ENCODE results near the gene FAM13C.

The FAM13C gene

DNA sequence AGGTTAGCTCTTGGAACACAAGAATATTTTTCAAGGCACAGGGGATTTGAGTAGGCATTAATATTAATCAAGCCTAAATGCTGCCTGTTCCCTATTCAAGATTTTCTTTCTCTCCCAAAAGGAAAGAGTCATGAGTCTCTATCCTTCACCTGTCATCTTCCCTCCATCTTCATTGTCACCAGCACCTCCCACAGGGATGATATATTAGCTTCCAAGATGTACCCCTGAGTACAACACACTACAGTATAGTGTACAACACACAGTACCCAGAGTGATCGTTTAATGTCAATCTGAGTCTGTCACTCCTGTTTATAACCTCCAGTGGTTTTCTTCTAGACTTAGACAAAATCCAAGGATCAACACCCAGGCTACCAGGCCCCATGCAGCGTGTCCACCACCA, 50.1 kb downstream of the FAM13C start:
- no peak for DNase-seq

DNA sequence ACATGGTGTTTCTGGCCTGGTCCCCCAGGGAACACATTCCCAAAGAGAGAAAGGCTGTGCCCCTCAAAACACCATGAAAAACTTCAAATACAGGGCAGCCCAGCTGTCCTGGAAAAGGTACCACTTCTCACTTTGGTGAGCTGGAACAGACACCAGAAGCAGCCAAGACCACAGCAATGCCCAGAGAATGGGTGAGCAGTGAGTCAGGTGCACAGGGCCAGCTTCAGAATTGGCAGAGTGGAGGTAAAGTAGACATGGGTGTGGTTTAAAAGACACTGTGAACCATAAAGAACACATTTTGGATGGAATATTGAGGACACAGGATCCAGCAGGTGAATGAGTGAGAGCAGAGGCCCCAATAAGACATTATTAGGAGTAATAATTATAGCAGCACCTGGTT, 51.3 kb downstream of the FAM13C start:
- DNase-seq = peak; percentile 47

DNA sequence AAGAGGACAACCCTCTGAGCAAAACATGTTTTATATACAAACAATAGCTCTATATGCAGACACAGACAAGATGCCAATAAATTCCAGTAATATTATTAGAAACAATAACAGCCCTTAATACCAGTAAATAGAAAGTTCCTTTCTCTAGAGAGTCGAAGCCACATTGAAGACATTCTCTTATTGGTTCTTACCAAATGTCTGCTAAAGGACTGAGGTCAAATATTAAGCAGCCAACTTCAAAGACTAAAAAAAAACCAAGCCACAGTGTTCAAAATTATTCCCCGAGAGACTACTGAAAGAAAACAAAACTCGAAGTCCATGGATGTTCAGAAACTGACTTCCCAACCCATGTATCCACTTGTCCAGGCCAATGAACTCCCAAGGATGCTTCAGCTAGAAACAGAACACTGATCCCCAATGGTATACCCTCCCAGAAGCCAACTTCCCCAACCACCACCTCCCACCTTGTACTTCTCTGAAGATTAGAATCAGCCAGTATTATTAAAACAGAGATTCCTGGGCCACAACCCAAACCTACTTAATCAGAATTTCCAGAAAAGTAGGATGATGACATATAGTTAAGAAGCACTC, 51.9 kb downstream of the FAM13C start:
- DNase-seq = no peak

DNA sequence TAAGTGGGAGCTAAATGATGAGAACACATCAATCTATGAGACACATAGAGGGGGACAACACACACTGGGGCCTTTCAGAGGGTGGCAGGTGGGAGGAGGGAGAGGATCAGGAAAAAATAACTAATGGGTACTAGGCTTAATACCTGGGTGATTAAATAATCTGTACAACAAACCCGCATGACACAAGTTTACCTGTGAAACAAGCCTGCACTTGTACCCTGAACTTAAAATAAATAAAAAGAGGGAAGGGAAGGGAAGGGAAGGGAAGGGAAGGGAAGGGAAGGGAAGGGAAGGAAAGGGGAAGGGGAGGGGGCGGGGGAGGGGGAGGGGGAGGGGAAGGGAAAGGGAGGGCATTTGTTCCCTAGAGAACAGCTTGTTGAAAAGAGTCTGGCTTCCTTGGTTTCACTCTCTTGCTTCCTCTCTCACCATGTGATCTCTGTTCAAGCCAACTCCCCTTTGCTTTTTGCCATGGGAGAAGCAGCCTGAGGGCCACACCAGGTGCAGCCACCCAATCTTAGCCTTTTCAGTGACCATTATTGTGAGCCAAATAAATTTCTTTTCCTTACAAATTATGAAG, 57.7 kb downstream of the FAM13C start:
- no peak for DNase-seq

DNA sequence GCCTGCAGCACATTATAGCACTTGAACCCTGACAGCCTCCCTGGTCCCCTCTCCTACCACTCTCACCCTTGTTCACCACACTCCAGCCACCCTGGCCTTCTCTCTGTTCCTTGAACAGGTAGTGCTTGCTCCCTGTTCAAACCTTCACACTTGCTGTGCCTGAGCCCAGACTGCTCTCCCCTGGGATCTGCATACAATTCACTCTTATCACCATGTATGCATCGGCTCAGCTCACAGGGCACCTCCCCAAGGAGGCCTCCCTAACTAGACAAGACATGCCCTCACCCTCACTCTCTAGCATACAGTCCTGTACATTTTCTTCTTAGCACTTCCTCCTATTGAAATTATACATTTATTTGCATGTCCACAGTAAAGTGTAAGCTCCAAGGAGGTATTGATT, 59.3 kb downstream of the FAM13C start:
- DNase-seq = no peak

DNA sequence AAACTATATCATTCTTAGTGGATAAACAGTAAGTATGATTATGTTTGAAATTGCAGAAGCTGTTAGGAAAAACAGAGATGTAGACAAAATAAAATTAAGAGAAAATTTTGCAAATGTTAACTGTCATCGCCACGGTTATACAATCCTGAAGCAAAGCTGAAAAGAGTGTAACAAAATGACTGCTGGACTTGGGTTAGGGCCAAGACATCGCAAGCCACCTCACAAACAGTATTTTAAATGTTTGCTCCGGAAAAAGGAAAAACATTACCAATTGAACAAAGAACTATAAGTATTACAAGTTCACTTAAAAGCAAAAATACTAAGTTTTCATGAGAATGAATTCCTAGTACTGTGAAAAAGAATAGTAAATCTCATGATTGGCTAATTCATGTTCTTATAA, 60.0 kb downstream of the FAM13C start:
- DNase-seq = no peak

DNA sequence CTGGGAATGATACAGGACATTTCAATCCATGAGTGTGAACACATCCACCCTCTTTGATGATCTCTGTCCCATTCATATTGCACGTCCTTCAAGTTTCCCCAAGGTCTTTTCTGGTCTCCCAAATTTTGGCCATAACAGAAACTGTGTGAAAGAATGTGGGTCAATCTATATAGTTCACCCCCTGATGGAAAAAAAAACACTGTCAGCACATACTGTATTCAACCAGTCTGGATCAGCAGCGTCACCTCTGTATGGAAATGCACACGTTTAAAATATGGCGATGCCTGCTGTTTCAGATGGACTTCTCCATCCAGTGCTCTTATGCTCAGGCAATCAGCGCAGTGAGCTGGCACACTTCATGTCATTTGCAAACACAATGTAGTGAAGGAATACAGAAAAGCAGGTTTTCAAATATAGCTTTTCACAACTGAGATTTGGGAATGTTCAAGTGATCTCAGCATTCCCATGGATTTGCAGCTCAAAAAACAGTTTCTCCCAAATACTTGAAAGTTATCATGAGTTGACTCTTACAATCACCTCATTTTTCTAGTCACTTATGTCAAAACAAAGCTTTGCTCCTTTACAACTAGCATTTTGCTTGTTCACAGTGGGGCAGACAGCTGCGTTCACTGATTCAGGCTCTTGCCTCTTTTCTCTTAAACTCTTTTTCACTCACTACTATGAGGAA, 61.1 kb downstream of the FAM13C start:
- no peak for DNase-seq

DNA sequence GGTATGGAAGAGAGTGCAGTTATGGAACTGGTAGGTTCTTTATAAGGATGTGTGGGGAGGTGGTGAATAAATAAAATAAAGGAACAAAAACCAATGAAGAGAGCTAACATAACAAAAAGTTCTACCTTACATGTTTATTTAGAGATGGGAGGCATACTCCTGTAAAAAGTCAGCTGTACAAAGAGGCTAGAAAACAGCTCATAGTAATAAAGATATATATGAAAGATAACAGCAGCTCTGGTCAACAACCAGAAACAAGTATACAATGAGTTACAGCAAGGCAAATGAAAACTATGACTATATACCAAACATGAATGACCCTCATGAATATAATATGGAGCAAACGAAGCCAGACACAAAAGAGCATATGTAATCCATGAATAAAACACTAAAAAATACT, 62.0 kb downstream of the FAM13C start:
- DNase-seq = no peak

DNA sequence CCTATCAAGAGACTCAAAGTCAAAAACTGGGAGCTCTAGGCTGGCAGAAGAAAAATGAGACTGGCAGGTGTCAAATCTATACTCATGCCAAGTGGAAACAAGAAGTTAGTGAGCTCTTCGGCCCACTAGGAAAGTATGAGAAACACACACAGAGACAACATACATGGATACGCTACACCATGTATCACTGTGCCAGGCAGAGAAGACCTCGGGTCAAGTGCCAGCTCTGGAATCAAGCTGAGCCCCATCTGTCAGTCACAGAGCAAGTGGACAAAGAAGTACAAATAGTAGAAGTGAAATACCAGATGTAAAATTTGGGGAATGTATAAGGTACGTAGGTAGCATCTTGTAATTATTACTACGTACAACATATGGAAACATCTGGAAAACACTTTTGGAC, 62.4 kb downstream of the FAM13C start:
- DNase-seq = no peak

DNA sequence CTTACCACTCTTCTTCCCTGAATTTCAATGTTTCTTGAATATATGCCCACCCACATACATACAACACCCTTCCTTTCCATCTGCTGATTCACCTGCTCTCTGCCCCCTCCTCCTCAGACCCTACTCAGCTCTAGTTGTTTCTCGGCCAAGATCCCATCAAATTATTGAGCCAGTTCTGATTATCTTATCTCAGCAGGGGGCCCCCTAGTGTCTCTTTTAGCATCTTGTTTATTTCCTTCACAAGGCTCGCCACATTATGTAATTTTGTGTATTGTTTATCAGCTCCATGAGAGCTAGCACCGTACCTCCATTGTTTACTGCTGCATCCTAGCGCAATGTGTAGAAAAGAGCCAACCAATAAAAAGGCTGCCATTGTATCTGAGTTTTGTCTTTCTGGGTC, 71.9 kb downstream of the FAM13C start:
- DNase-seq = peak; percentile 22

DNA sequence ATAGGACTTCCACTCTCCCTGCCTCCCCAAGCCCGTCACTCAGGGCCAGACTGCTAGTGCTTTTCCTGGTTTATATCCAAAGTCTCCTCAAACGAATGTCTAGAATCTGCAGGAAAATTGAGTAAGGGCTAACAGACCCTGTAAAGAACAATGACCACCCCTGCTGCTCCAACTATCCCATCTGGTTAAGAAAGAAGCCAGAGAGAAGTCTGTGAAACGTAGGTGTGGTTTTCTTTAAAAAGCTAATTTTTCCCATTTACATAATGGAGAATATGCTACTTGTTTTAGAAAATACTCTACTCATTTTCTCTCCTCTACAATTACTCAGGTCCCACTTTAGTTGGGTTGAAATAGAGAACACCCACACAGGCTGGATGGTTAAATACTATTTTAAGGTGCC, 72.5 kb downstream of the FAM13C start:
- no peak for DNase-seq

DNA sequence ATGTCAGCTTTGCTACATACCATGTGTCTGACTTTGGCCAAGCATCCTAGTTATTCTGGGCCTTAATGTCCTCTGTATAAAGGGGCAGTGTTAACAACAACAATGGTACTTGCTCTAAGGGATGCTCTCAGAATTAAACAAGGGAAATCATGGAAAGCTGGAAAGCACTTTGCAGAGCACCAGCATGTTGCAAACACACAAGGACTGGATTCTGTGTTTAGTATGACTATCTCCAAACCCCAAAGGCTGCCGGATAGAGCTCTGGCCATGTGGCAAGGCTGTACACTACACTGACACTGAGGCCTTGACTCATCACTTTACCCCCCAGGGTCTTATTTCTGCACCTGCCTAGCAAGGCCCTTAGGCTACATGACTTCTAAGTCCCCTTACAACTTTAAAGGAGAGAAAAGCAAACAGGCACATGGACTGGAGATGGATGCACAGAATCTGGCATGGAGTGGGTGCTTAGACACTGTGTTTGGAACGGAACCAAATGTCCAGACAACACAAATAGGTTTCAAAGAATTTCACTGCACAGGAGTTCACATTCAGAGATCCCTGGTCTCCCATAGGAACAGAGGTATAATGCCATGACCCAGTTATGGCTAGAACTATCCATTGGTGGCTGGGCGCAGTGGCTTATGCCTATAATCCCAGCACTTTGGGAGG, 74.6 kb downstream of the FAM13C start:
- DNase-seq = no peak

DNA sequence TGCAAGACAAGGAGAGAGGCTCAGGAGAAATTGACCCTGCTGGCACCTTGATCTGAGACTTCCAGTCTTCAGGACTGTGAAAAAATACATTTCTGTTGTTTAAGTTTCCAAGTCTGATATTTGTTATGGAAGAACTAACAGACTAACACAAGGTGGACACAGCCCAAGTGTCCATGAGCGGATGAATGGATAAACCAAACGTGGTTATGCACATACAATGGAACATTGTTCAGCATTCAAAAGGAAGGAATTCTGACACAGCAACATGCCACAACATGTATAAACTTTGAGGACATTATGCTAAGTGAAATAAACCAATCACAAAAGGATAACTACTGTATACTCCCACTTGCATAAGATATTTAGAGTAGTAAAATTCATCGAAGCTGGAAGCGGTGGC, 76.5 kb downstream of the FAM13C start:
- no peak for DNase-seq

DNA sequence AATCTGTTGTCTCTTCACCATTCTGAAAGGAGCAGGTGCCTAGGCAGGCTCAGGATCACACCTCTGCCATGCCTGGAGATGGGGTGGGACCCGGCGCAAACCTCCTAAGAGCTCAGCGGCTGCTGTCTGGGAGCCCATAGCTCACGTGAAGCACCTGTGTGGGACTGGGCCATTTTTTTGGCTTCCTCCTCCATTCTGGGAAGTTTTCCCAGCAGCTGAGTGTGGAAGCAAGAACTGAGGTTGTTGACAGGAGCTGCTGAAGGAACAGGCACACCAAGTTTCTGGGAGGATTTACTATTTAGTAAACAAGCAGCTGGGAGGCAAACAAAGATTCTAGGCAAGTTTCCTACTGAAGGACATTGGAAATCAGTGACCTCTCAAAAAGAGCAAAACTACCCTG, 77.3 kb downstream of the FAM13C start:
- DNase-seq = no peak

DNA sequence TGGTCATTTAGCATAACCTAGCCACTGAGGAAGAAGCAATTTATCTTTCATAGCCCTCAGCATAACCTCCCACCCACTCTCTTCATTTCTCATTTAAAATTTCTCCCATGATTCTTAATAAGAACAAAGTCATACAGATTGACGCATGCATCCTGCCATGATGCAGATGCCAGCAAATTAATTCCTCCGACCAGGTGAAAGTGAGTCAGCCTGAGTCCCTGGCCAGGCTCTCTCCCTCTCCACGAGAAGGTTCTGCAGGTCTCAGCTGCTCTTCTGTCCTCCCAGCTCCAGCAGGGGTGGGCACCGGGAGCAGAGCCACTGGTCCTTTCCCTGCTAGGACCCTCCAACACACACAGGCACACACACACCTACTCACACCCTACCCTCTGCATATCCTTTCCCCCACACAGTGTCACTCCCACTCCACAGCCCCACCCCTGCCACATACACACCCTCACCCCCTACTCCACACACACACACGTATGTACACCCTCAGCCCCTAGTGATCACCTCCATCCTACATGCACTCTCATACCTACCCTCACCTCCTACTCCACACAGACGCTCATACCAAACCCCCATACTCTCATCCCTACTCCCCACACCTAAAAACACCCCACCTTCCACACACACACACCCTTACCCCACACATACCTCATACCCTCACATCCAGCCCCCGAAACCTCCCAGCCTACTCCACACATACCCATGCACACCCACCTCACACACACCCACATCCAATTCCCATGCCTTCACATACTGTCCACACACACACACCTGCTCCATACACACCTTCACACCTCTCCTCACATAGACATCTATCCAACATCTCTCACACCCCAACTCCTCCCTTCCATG, 78.0 kb downstream of the FAM13C start:
- DNase-seq = no peak

DNA sequence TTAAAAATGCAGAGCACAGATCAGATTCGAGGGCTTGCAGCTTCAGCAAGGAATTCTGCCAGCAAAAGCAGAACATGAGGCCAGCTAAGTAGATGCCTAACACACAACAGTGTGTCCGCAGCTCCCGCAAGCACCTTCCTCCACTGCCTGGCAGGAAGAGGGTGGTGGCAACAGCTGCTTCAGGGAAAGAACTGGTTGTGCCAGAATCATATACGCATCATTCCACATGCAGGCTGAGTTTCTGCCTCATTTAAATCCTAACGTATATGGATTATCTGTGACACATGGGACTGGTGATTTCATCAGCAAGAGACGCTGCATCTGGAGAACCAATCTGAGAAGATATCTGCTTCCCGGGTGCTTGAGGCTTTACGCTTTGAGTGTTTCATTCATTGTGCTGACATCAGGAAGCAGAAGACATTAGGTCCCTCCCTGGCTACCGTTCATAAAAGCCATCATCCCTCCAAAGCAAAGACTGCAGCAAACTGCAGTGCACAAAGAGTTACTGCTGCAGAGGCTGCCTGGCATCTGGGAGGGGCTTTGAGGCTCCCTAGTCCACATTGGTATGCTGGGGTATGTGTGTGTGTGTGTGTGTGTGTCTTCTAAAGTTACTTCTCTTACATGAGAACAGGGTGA, 78.8 kb downstream of the FAM13C start:
- DNase-seq = peak; percentile 54

DNA sequence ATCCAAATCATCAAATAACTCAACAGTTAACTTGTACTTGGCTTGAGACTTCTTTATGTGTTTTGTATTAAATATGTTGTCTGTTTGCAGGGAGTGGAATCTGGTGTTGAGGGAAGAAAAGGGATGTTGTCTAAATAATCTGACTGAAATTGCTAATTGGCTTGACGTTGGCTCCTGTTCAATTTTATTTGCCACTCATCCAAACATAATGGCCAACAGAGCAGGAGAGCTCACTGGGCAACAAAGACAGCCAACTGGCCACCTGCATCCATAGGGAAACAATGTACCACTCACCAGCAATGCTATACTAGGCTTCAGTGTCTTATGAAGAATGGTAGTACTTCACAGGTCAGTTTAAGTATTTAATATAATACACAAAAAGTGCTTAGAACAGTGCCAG, 80.5 kb downstream of the FAM13C start:
- no peak for DNase-seq

DNA sequence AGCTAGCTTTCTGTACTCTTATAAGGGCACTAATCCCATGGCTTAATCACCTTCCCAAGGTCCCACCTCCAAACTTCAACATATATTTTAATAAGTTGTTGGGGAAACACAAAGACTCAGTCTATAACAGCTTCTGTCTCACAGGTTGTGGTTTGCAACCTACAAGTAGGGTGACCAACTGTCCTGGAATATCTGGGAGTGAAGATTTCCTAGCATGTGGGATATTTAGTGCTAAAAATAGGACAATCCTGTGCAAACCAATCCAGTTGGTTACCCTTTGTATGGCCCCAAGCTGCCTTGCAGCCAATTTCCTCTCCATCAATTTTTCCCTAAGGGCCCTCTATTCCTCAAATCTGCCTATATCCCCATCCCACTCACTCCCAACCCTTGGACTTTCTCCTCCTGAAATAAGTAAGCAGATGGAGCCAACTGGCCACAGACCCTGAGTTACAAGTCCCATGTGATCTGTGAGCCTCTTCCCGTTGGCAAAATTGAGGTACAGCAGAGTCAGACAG, 82.3 kb downstream of the FAM13C start:
- no peak for DNase-seq

DNA sequence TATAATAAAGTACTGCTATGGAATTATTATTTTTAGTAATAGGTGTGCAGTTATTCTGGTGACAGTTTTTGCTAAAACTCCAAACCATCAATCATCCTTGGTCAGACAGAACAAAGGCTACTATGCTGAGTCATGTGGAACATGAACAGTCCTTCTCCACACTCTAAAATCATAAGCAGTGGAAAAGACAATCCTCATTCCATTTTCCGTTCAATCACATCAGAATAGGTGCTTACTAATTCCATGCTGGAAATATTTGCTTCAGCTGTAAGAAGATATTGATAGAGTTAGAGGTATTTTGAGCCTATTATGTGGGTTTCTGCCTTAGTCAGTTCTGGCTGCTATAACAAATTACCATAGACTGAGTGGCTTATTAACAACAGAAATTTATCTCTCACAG, 82.9 kb downstream of the FAM13C start:
- peak; percentile 15 for DNase-seq

DNA sequence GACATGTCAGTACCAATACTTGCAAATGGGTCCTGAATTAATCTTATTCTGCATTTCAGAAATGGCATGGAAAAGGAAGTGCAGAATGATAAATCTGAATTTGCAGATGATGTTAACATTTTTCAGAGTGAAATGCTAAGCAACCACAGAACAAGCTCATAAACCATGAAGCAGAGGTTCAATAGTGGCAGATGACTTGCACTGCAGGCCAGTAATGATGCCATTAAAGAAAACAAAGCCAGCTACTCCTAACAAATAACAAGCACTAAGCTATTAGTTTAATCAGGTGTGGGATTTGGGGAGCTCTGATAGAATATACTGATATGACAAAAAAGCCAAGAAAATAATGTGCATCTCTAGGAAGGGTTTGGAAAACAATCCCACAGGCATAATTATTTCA, 85.4 kb downstream of the FAM13C start:
- no peak for DNase-seq

DNA sequence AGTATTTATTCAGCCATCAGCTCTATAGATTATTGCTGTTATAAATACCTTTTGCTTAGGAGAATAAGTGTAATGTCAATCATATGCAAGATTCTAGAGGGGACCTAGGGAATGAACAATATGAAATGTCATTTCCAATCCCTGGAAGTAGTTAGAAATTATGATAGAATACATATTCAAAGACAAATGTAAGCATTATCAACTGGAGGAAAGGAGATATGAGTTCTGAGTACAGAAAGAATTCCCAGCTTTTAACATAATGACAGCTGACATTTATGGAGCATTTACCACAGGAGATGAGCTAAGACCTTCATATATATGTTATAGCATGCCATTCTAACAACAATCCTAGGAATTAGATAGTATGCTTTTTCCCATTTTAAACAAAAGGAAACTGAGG, 86.2 kb downstream of the FAM13C start:
- no peak for DNase-seq

DNA sequence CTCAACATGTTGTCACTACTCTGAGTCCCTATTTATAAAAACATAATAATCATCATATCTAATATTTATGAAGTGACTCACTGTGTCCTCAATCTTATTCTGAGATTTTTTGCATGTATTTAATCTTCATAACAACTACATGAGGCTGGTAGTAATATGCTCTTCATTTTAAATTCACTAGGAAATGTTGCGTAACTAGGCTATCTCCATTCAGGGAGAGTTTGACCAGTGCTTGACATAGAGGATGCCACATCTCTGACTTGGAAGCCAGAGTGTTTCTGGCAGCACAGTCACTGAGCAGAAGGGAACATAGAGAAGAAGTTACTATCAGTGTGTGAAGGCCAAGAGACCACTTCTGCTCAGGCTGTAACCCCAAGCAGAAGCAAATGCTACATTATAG, 88.9 kb downstream of the FAM13C start:
- no peak for DNase-seq

DNA sequence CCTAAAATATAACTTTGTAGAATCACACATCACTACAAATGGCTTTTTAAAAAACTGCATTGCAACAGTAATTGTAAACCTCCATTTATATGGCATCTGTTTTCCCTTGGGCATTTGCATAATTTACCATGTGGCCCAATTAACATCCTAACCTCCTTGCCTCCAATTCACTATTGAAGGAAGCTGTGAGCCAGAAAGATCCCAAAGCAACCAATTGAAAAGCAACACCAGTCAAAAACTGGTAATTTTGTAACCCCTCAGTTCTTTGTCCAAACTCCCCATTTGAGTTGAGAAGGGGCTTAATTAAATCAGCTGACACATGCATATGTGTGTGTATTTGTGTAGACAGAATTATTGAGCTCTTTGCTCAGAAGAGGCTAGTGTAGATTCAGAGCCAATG, 90.3 kb downstream of the FAM13C start:
- DNase-seq = no peak

Measured in DMS53 (cell line).